Keratinocyte (primary cell): Measurements from ENCODE around the gene PTPRD. TPM values are rescaled to one million over a fixed set of nuclear protein-coding genes. Genes with fewer than 3 reads are reported as not detected.

Source experiments
- DNase-seq: peaks from one replicate; pipeline ENCODE4 v3.0.0-alpha.2; 2011; ENCODE audit warnings: low read depth, missing footprints, low spot score
- FAIRE-seq: peaks from 2 replicates; lab custom pipeline; 2011; peaks lifted over from hg19 to GRCh38; lab: Jason Lieb, UNC
- H2AFZ ChIP-seq: 2 replicates; pipeline ENCODE4 v1.6.0; 2012; ENCODE audit warnings: low read length, control low read depth, inconsistent platforms; ENCODE audit not compliant: control insufficient read depth
- H3K27ac ChIP-seq: 2 replicates; pipeline ENCODE4 v1.5.1; 2011; ENCODE audit warnings: low read length; ENCODE audit not compliant: control insufficient read depth, insufficient read depth
- H3K27me3 ChIP-seq: 3 replicates; pipeline ENCODE4 v1.6.0; 2011; ENCODE audit warnings: low read length; ENCODE audit not compliant: control insufficient read depth, insufficient read depth; ENCODE audit errors: extremely low read depth
- H3K36me3 ChIP-seq, 2 experiments: 2 replicates in 1 of 2; 3 replicates in 1 of 2; pipeline ENCODE4 v1.5.1; 2011; ENCODE audit warnings: low read length in 2 of 2, mild to moderate bottlenecking in 1 of 2; ENCODE audit not compliant: control insufficient read depth in 2 of 2, insufficient read depth in 2 of 2; ENCODE audit errors: extremely low read depth in 1 of 2
- H3K4me1 ChIP-seq: 3 replicates; pipeline ENCODE4 v1.5.1; 2011; ENCODE audit warnings: low read length; ENCODE audit not compliant: control insufficient read depth, insufficient read depth; ENCODE audit errors: extremely low read depth
- H3K4me2 ChIP-seq: 3 replicates; pipeline ENCODE4 v1.6.0; 2011; ENCODE audit warnings: low read depth, low read length; ENCODE audit not compliant: control insufficient read depth, insufficient read depth; ENCODE audit errors: extremely low read depth
- H3K4me3 ChIP-seq, 3 experiments: fragments of 200-600 bp in 1 of 3; sonication (generic) in 1 of 3; 2 replicates in 2 of 3; 3 replicates in 1 of 3; pipeline ENCODE4 v1.5.1; 2011 to 2016; ENCODE audit warnings: low read length in 3 of 3, mild to moderate bottlenecking in 3 of 3, control low read depth in 2 of 3, inconsistent platforms in 1 of 3, low read depth in 1 of 3, mixed read lengths in 1 of 3, mixed run types in 1 of 3, moderate library complexity in 1 of 3; ENCODE audit not compliant: control insufficient read depth in 2 of 3, insufficient read depth in 2 of 3; ENCODE audit errors: extremely low read depth in 1 of 3
- H3K79me2 ChIP-seq: 2 replicates; pipeline ENCODE4 v1.6.0; 2012; ENCODE audit warnings: low read length; ENCODE audit not compliant: control insufficient read depth, insufficient read depth
- H3K9ac ChIP-seq: 3 replicates; pipeline ENCODE4 v1.6.0; 2011; ENCODE audit warnings: low read length; ENCODE audit not compliant: control insufficient read depth, insufficient read depth; ENCODE audit errors: extremely low read depth
- H3K9me1 ChIP-seq: 3 replicates; pipeline ENCODE4 v1.6.0; 2011; ENCODE audit warnings: low read length; ENCODE audit not compliant: control insufficient read depth, insufficient read depth; ENCODE audit errors: extremely low read depth
- H3K9me3 ChIP-seq: 2 replicates; pipeline ENCODE4 v1.5.1; 2012; ENCODE audit warnings: low read depth, low read length; ENCODE audit not compliant: control insufficient read depth
- H4K20me1 ChIP-seq: 3 replicates; pipeline ENCODE4 v1.6.0; 2011; ENCODE audit warnings: low read length; ENCODE audit not compliant: control insufficient read depth, insufficient read depth; ENCODE audit errors: extremely low read depth
- CTCF ChIP-seq, 3 experiments: IDR thresholded peaks in 1 of 3; conservative IDR thresholded peaks in 1 of 3; optimal IDR thresholded peaks in 1 of 3; 2 replicates in 2 of 3; 3 replicates in 1 of 3; pipeline versions ENCODE3 to v1.5.1; 2011; ENCODE audit warnings: low read length in 3 of 3, mild to moderate bottlenecking in 3 of 3, moderate library complexity in 2 of 3, control low read depth in 1 of 3, inconsistent platforms in 1 of 3; ENCODE audit not compliant: insufficient read depth in 2 of 3; ENCODE audit errors: extremely low read depth in 1 of 3
- EZH2 ChIP-seq: IDR thresholded peaks from one replicate; pipeline ENCODE4 v1.6.1; 2012; ENCODE audit warnings: inconsistent platforms, mild to moderate bottlenecking, low read length, moderate library complexity
- dilution Hi-C: fragments of 300-500 bp; cut with MboI; formaldehyde crosslinking; loops from one replicate; pipeline ENCODE4 v1.7.0; 2020; ENCODE audit warnings: low sequenced_read_pairs; ENCODE audit not compliant: extremely low pct_ligation_motif_present
- polyA plus RNA-seq, 5 experiments: library from polyadenylated mRNA; depleted of rRNA in 3 of 5; stranded (reverse) in 3 of 5; stranded (forward) in 1 of 5; unstranded in 1 of 5; fragments of >200 nt; gene quantifications; 1 replicate in 1 of 5; 2 replicates in 3 of 5; 3 replicates in 1 of 5; pipeline versions ENCODE4 v1.2.1 to v1.2.3, GENCODE V29; 2011 to 2012; ENCODE audit warnings: missing spikeins in 2 of 5, low read depth in 1 of 5, low replicate concordance in 1 of 5

Gene PTPRD
- polyA plus RNA-seq, 1 donor (not counting 4 experiments of a cell fraction or from before 2014, with no cell fraction given), result 0.10 TPM

- Histone ChIP-seq H3K9me3 (no peaks in the 10 kb centered on the region), H3K27me3 (no peaks in the 10 kb centered on the region), H3K79me2 (no peaks in the 10 kb centered on the region), H3K4me1 (no peaks in the 10 kb centered on the region), H3K4me3 (no peak overlapping the region), H2AFZ (no peak overlapping the region), H3K4me2 (no peak overlapping the region), H3K9me1 (no peaks in the 10 kb centered on the region), H3K36me3 (no peaks in the 10 kb centered on the region), H3K9ac (no peak overlapping the region), H4K20me1 (no peaks in the 10 kb centered on the region), H3K27ac (no peak overlapping the region)
- dilution Hi-C loops, result no loop called here
- FAIRE-seq (no peak), DNase-seq (no peak)
- TF ChIP-seq CTCF (optimal IDR thresholded peaks at IDR 0.05 in 1 of 3, IDR thresholded peaks at IDR 0.05 in 1 of 3, conservative IDR thresholded peaks at IDR 0.05 in 1 of 3; ENCODE audit: extremely low read depth in 1 of 3, insufficient read depth in 2 of 3, low read length in 3 of 3) (no peak), EZH2 (no peak)
Observed at GRCh38 chr9:9173264-9173663, 1439.5 kb downstream of the PTPRD start.

- Histone ChIP-seq H3K9me3 (no peaks in the 10 kb centered on the region), H3K27me3 (no peaks in the 10 kb centered on the region), H3K4me3 (no peak overlapping the region), H3K27ac (no peak overlapping the region), H3K9me1 (no peaks in the 10 kb centered on the region), H3K36me3 (no peaks in the 10 kb centered on the region), H2AFZ (no peak overlapping the region), H3K4me1 (no peaks in the 10 kb centered on the region), H4K20me1 (no peaks in the 10 kb centered on the region), H3K9ac (no peak overlapping the region), H3K4me2 (no peak overlapping the region), H3K79me2 (no peaks in the 10 kb centered on the region)
- dilution Hi-C loops, result no loop called here
- FAIRE-seq, result no peak
- TF ChIP-seq CTCF (optimal IDR thresholded peaks at IDR 0.05 in 1 of 3, IDR thresholded peaks at IDR 0.05 in 1 of 3, conservative IDR thresholded peaks at IDR 0.05 in 1 of 3; ENCODE audit: extremely low read depth in 1 of 3, insufficient read depth in 2 of 3, low read length in 3 of 3), result no peak
- TF ChIP-seq EZH2, result no peak
- DNase-seq, result no peak
Observed at GRCh38 chr9:9170439-9171134, 1442.2 kb downstream of the PTPRD start.
